GM18873 (cell line): ENCODE results near the gene DCLRE1B.

Experiments
- ATAC-seq: cut with Tn5 transposase; IDR thresholded peaks from one replicate; pipeline ENCODE4 v1.9.1; 2021; ENCODE audit warnings: mild to moderate bottlenecking, moderate library complexity, moderate number of reproducible peaks; ENCODE audit not compliant: unreplicated experiment, low FRiP score

Gene DCLRE1B

GRCh38 chr1:113886417-113887401 lies 18.4 kb upstream of the DCLRE1B start:
- ATAC-seq, result no peak

- no peak for ATAC-seq
These were observed 17.5 kb upstream of the DCLRE1B start, which contains the start of gene BCL2L15 for GRCh38 chr1:113887402-113888175. Gene BCL2L15, minus strand, starts transcription at chr1:113887581. Its CDS starts 206 bp downstream, at chr1:113887375.

DNA sequence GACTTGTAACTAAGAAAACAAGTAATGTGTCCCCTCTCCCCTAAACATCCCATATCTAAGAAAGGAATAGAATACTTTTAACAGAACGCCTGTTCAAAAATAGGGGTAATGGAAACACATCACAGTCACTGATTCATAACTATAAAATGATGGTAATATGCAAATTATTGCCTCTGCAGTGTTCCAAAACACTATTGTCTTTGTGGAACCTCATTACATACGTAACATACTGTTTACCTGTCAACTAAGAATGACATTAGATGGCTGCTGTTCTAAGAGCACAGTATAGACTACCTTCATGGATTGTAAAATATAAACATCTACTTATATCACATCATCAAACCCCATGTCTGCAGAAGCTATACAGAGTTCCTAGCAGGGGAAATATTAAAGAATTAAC lies 14.3 kb upstream of the DCLRE1B start:
- no peak for ATAC-seq

- no peak for ATAC-seq
These were observed 13.4 kb upstream of the DCLRE1B start for GRCh38 chr1:113891631-113892220.

DNA sequence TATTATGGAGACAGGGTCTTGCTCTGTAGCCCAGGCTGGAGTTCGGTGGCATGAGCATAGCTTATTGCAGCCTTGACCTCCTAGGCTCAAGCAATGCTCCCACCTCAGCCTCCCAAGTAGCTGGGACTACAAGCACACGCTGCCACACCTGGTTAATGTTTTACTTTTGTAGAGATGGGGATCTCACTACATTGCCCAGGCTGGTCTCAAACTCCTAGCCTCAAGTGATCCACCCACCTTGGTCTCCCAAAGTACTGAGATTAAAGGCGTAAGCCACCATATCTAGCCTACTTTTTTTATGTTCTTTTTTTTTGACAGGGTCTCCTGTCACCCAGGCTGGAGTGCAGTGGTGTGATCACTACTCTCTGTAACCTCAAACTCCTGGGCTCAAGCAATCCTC lies 11.9 kb upstream of the DCLRE1B start:
- no peak for ATAC-seq

GRCh38 chr1:113895098-113895497 lies 10.0 kb upstream of the DCLRE1B start:
- no peak for ATAC-seq

DNA sequence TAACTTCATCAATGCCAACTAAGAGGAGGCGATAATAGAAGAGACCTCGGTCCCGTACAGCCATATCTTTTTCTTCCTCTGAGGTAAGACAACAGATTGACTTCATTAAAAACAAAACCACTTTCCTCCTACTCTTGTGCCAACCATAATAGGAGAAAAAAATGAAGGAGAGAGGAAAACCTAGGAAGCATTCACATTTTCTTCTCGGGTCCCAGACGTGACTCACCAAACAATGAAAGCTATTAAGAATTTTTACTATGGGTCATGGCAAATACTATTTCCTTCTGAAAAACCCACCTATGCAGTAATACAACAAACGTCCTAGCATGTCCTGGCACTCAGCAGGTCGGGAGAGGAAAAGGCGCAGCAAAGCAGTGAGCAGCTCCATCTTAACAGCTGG lies 9.2 kb upstream of the DCLRE1B start:
- ATAC-seq, result no peak

GRCh38 chr1:113898241-113898814 lies 6.8 kb upstream of the DCLRE1B start:
- ATAC-seq, result no peak

DNA sequence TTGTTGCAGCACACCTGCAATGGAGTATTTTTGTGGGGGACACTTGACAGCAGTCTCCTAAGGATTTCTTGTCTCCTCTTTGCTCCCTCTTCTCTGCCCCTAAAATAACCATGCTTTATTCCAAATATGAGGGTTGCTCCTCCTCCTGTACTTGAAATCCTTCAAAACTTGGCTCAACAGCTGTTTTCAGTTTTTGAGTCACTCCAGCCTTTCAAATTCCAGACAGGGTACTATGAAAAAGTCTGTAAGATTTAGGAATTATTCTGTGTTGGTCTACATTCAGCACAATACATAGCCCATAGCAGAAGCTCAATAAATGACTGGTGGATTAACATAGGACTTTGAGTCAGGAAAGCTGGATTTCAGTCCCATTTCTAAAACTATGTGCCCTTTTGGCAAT lies 6.0 kb upstream of the DCLRE1B start:
- ATAC-seq, result no peak

GRCh38 chr1:113901191-113901590 lies 3.9 kb upstream of the DCLRE1B start:
- ATAC-seq, result no peak

GRCh38 chr1:113903501-113904292 lies 1.4 kb upstream of the DCLRE1B start:
- ATAC-seq, result no peak

DNA sequence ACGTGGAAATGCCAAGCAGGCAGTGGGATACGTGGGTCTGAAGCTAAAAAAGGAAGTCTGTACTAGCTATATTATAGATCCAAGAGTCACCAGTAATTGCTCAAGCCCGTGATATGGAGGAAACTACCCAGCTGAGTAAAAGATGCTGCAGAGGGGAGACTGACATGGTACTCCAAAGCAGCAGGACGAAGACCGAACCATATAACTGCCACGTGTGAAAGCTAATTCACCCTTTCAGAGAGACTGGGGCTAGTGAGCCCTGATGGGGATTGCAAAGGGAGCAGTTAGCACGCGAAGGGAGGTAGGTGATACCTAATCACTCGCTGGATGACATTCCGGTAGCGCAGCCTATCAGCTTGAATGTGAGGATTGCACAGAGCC lies 843 bp upstream of the DCLRE1B start:
- peak; percentile 34 for ATAC-seq

DNA sequence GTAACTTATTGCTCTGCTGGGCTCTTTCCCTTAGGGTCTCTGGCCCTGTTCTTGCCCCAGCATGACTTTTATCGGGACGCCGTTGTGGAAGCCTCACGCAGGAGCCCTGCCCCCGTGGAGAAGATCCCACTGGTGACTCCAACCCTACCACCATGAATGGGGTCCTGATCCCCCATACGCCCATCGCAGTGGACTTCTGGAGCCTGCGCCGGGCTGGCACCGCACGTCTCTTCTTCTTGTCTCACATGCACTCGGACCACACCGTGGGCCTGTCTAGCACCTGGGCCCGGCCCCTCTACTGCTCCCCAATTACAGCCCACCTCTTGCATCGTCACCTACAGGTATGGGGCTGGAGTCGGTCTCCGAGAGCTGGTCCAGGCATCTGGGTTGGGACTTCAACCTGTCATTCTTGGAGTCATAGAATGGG lies 322 bp downstream of the DCLRE1B start:
- peak; percentile 3 for ATAC-seq

- ATAC-seq, result no peak
These were observed 7.6 kb downstream of the DCLRE1B start for GRCh38 chr1:113912594-113913311.

GRCh38 chr1:113913312-113913668 lies 8.2 kb downstream of the DCLRE1B start:
- ATAC-seq, result no peak

DNA sequence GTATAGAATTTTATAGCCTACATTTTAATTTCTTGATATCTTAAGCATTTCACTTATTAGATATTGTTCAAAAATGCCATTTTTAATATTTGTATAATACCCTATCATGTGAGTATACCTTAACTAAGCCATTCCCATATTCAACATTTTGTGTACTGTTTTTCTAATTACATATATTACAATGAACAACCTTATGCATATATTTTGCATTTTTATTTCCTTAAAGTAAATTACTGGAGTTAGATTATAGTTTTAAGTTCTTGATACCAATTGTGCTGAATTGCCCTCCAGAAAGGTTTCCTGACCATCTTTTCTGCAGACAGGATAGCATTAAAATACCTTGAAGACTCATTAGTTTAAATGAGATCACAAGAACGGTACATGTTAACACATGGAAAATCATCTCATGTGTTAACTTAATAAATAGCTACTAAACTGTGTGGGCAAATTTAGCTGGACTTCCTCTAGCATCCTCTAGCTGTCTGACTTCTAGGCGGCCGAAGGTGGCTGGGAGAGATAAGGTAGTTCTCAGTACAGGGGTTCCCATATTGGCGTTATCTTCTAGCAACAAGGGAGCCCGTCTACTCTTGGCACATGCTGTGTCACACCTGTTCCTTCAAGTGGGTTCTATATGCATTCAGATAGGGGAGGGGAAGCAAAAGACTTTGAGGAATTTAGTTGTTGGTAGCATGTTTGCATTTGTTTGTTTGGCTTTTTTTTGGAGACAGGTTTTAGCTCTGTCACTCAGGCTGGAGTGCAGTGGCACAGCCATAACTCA lies 8.9 kb downstream of the DCLRE1B start:
- no peak for ATAC-seq

DNA sequence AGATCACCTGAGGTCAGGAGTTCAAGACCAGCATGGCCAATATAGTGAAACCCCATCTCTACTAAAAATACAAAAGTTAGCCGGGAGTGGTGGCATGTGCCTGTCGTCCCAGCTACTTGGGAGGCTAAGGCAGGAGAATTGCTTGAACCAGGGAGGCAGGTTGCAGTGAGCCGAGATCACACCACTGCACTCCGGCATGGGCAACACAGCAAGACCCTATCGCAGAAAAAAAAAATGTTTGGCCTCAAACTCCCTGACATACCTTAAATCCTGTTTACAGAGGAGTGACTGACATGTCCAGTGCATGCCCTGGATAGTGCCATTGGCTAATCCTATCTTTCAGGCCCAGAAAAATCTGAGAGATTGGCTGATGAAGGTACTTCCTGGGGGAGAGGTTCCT lies 11.8 kb downstream of the DCLRE1B start:
- no peak for ATAC-seq

DNA sequence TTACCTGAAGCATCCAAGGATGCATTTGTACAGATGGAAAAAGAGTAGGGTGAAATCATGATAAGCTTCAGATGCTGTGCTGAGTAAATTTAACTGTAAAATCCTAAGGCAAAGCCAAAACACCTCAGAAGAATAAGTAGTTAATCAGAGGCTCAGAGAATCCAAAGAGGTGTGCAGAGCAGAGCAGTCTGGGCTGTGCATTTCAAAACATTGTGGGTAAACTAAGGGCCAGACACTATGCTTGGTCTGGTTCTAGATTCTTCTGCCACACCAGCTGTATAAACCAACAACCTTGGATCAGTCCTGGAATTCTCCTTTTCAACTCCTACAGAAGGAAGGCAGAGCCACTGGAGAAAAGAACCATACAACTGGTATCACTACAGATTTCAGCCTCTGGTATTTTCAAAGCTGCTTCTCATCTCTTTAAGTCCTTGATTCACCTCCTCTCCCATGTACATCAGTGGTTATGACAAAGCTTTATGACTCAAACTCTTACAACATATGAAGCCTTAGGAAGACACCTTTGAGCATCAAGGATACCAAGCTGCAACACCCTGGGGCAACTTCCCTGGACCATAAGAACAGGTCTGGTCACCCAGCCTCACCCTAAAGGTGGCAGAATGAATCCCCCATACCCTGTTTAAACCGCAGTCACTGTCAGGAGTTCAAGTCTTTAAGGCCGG lies 12.4 kb downstream of the DCLRE1B start:
- no peak for ATAC-seq
